ENCODE measurements around the gene EEFSEC.

- TF ChIP-seq CTCF (IDR thresholded peaks at IDR 0.05), result no peak
- no peak for TF ChIP-seq POLR2A (IDR thresholded peaks at IDR 0.05)
Measured at GRCh38 chr3:128195802-128196201, 42.5 kb downstream of the EEFSEC start.

Data from esophagus squamous epithelium (tissue), 4 donors.